AG09319 (cell line): Measurements from ENCODE around the gene OPTN.
A peak's percentile ranks its signal among the peaks of the same experiment; 100 is the strongest.

Experiments
- DNase-seq: peaks from one replicate; pipeline ENCODE4 v3.0.0-alpha.2; 2010; ENCODE audit warnings: low read depth; ENCODE audit errors: extremely low read depth
- TF ChIP-seq, protein P1 (sequence below): IDR thresholded peaks from 2 replicates; pipeline ENCODE4 v1.5.1; 2011; ENCODE audit warnings: low read depth, mild to moderate bottlenecking, inconsistent platforms, low read length, moderate library complexity

The OPTN gene

DNA sequence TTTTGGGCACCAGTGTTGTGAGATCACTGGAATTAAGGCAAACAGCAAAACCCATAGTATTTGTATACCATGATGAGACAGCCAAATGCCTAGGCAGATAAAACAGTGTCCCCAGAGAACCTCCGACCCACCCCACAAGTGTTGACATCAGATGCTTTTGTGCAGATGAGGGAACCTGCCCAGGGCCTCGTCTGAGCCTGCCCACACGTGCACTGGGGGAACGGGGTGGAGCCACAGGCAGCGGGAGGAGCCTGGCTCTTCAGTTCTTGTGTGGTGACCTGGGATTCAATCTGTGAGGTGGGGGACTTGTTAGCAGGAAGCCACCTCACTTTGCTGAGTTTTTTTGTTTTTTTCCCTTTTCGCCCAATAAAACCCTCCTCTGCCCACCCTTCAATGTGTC, 33.4 kb upstream of the OPTN start:
- DNase-seq, result no peak
- TF ChIP-seq, protein P1, sequence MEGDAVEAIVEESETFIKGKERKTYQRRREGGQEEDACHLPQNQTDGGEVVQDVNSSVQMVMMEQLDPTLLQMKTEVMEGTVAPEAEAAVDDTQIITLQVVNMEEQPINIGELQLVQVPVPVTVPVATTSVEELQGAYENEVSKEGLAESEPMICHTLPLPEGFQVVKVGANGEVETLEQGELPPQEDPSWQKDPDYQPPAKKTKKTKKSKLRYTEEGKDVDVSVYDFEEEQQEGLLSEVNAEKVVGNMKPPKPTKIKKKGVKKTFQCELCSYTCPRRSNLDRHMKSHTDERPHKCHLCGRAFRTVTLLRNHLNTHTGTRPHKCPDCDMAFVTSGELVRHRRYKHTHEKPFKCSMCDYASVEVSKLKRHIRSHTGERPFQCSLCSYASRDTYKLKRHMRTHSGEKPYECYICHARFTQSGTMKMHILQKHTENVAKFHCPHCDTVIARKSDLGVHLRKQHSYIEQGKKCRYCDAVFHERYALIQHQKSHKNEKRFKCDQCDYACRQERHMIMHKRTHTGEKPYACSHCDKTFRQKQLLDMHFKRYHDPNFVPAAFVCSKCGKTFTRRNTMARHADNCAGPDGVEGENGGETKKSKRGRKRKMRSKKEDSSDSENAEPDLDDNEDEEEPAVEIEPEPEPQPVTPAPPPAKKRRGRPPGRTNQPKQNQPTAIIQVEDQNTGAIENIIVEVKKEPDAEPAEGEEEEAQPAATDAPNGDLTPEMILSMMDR, result no peak

DNA sequence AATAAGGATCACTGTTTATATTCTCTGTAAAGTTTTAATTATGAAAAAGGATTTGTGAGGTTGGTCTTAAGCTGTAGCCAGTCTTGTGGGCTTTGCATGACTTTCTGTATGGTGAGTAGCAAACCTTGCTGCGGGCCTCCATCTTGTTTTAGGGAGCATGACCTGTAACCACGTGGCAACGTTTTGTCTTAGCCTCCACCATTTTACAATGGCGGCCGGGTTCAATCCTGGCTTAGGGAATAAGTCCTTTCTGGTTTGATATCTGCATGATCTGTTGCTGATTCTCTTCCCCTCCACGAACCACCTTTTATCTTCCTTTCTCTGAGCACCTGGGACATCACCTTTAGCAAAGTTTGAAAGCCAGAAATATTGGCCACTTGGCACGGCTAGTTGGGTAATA, 32.5 kb upstream of the OPTN start:
- TF ChIP-seq, protein P1, result no peak
- DNase-seq, result no peak

DNA sequence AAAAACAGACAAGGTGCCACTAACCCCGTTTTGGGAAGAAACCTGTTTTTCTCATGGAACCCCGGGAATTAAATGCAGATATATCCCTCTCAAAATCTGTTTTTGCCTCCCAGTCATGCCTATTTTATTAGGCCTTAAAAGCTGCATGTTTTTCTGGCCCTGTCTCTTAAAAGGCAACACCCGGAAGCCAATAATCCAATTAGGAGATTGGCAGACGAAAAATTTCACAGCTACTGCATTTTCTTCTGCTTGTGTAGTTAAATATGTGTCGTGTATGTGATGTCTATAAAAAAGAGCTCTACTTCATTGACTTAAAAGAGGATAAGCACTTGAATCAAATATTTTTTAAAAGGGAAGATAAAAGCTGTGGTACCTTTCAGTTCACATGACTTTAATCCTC, 31.9 kb upstream of the OPTN start:
- TF ChIP-seq, protein P1, result no peak
- no peak for DNase-seq

DNA sequence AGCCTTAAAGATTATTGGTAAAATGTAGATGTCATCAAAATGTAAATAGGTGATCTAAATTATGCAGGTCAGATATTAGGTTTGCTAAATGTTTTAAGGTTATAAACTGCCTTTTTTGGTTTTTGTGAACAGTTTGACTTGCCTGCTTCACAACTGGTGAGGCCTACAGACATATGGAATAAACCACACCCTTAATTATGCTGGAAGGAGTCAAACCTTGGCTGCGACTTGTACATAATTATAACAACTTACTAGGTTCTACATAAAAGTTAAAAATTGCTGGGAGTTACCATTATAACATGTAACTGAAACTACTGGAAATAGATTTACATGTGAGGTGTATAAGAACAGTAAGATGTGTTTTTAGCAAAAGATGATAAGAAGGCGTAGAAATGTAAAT, 31.5 kb upstream of the OPTN start:
- no peak for DNase-seq
- TF ChIP-seq, protein P1, result no peak

DNA sequence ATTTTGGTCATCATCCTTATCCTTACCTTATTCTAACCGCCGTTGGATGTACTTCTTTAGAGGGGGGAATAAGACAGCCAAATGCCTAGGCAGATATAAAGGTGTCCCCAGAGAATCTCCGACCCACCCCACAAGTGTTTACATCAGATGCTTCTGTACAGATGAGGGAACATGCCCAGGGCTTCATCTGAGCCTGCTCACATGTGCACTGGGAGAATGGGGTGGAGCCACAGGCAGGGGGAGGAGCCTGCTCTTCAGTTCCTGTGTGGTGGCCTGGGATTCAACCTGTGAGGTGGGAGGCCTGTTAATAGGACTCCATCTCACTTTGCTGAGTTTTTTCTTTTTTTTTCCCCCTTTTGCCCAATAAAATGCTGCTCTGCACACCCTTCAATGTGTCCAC, 27.6 kb upstream of the OPTN start:
- TF ChIP-seq, protein P1, result no peak
- DNase-seq, result no peak

DNA sequence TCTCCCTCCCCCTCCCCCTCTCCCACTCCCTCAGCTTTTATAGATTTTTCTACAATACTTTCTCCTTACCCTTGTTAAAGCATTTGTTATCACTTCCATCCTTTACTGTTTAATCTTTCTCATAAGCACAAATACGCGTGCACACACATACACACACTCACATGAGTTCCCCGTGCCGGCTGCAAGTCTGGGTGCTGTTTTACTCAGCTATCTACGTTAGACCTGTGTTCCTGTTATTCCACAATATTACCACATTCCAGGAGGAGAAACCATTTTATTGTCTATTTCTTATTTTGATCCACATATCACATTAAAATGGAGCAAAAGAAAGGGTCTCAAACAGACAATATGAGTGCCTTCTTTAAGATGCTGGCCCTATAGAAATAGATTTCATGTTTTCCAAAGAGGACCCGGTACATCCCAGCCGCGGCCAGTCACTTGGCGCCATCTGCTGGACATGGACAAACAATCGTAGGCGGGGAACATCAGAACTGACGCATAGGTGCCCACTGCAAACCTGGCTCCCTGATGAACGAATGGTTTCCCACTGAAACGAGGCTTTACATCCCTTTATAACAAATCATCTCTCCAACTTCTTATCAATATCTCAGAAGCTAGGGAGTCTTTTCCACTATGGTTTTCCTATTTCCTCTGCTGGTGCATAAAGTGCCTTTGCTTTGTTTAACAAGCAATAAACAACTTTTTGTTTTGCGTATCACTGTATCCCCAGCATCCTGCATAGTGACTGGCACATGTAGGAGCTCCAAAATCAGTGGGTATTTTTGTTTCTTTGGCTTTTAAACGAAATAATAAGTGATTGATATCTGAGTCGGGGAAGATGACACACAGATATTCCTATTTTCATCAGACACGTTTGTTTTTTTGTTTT, 25.2 kb upstream of the OPTN start:
- TF ChIP-seq, protein P1, result peak; percentile 96
- DNase-seq, result peak; percentile 15

DNA sequence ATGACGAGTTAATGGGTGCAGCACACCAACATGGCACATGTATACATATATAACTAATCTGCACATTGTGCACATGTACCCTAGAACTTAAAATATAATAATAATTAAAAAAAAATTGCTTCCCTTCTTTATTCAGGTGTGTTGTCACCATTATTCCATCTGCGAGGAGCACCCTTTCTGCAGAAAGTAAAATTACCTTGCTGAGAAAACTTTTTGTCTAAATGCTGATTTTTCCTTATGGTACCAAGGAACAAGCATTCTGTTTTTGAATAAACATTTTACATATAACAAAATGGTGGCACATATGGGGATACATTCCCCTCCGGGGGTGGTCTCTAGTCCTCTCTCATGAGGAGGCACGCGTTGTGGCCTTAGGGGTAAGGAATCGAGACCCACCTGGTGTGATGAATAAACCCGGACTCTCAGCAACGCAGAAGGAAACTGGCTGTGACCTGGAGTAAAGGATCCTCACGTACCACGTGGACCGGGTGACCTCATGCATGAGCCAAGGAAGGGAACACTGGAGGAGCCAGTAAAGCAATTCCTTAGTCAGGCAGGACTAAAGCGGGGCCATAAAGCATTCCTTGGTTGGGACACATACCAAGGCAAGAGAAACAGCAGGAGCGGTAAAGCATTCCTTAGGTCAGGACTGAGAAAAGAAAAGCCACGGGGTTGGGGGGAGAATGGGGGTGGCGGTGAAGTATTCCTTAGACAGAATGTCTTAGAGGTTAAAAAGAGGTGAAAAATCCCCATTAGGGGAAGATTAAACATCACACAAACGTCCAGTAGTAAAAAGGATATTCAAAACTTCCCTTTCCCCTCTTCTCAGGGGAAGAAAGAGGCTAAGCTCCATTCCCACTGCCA, 20.8 kb upstream of the OPTN start:
- no peak for DNase-seq
- TF ChIP-seq, protein P1, result no peak
